ENCODE results near the gene VPS33A.

VPS33A gene

DNA sequence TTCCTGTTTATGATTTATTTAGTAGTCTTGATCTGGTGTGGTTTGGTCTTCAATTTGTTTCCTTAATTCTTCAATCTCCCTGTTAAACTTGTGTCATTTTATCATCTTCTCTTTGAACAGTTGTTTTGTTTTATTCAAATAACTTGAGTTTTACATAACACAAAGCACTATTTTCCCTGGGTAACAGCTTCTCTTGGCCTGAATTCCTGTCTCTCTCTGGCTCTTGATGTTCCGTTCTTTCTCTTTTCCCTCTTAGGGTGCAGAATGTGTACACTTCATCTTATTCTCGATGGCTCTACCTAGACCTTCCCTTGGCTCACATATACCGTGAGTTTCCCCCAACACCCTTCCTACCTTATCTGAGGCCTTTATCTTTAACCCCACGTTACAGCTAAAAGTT, 36.8 kb upstream of the VPS33A start:
- H3K9ac ChIP-seq (ENCODE audit: low read length), result no peak overlapping the region
- H2AFZ ChIP-seq (ENCODE audit: low read depth, low read length), result no peak overlapping the region
- H3K4me3 ChIP-seq (ENCODE audit: low read length), result no peak overlapping the region
- TF ChIP-seq EZH2phosphoT487 (IDR thresholded peaks at IDR 0.05; ENCODE audit: low read depth) (no peak), CTCF (IDR thresholded peaks at IDR 0.05; ENCODE audit: low read depth, low read length) (no peak)
- no peak overlapping the region for H3K4me2 ChIP-seq (ENCODE audit: low read length)
- H4K20me1 ChIP-seq (ENCODE audit: insufficient read depth, low read length), result no peaks in the 10 kb centered on the region
- H3K4me1 ChIP-seq (ENCODE audit: low read length), result no peaks in the 10 kb centered on the region
- no peaks in the 10 kb centered on the region for H3K79me2 ChIP-seq (ENCODE audit: low read length)
- H3K36me3 ChIP-seq (replicated peaks; ENCODE audit: low read depth, low read length), result peaks cover 7% of the 10 kb centered on the region
- H3K27me3 ChIP-seq (ENCODE audit: low read depth, low read length), result no peaks in the 10 kb centered on the region
- H3K9me3 ChIP-seq (ENCODE audit: insufficient read depth, low read length), result no peaks in the 10 kb centered on the region
- H3K27ac ChIP-seq (ENCODE audit: low read length), result no peak overlapping the region

- TF ChIP-seq CTCF (IDR thresholded peaks at IDR 0.05; ENCODE audit: low read depth, low read length), result no peak
- no peak overlapping the region for H3K4me3 ChIP-seq (ENCODE audit: low read length)
- H2AFZ ChIP-seq (ENCODE audit: low read depth, low read length), result no peak overlapping the region
- H3K9ac ChIP-seq (ENCODE audit: low read length), result no peak overlapping the region
- H3K4me1 ChIP-seq (ENCODE audit: low read length), result peaks cover under 1% of the 10 kb centered on the region
- H3K27me3 ChIP-seq (ENCODE audit: low read depth, low read length), result no peaks in the 10 kb centered on the region
- H4K20me1 ChIP-seq (ENCODE audit: insufficient read depth, low read length), result no peaks in the 10 kb centered on the region
- H3K27ac ChIP-seq (ENCODE audit: low read length), result no peak overlapping the region
- H3K79me2 ChIP-seq (ENCODE audit: low read length), result no peaks in the 10 kb centered on the region
- no peaks in the 10 kb centered on the region for H3K36me3 ChIP-seq (replicated peaks; ENCODE audit: low read depth, low read length)
- no peak overlapping the region for H3K4me2 ChIP-seq (ENCODE audit: low read length)
- H3K9me3 ChIP-seq (ENCODE audit: insufficient read depth, low read length), result no peaks in the 10 kb centered on the region
Measured at GRCh38 chr12:122298071-122298748, 31.9 kb upstream of the VPS33A start.

- Histone ChIP-seq H3K4me1 (ENCODE audit: low read length) (peaks cover 4% of the 10 kb centered on the region), H3K4me3 (ENCODE audit: low read length) (no peak overlapping the region), H3K27me3 (ENCODE audit: low read depth, low read length) (no peaks in the 10 kb centered on the region), H3K9ac (ENCODE audit: low read length) (no peak overlapping the region), H2AFZ (ENCODE audit: low read depth, low read length) (no peak overlapping the region), H3K36me3 (replicated peaks; ENCODE audit: low read depth, low read length) (no peaks in the 10 kb centered on the region), H4K20me1 (ENCODE audit: insufficient read depth, low read length) (no peaks in the 10 kb centered on the region), H3K9me3 (ENCODE audit: insufficient read depth, low read length) (no peaks in the 10 kb centered on the region), H3K79me2 (ENCODE audit: low read length) (no peaks in the 10 kb centered on the region), H3K4me2 (ENCODE audit: low read length) (no peak overlapping the region), H3K27ac (ENCODE audit: low read length) (no peak overlapping the region)
- TF ChIP-seq CTCF (IDR thresholded peaks at IDR 0.05; ENCODE audit: low read depth, low read length) (no peak), EZH2phosphoT487 (IDR thresholded peaks at IDR 0.05; ENCODE audit: low read depth) (no peak)
Measured at GRCh38 chr12:122297494-122297893, 31.2 kb upstream of the VPS33A start.

DNA sequence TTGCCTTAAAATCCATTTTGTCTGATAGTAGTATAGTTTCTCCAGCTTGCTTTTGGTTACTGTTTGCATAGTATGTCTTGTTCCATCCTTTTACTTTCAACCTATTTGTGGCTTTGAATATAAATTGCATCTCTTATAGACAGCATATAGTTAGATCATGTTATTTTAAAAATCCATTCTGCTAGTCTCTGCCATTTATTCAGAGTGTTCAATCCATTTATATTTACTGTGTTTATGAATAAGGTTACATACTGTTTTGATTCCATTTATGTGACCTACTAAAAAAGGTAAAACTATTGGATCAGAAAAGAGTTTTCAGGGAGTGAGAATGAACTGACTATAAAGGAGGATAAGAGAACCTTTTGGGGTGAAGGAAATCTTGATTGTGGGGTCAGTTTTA, 29.6 kb upstream of the VPS33A start:
- H3K4me1 ChIP-seq (ENCODE audit: low read length), result peaks cover 4% of the 10 kb centered on the region
- no peaks in the 10 kb centered on the region for H3K36me3 ChIP-seq (replicated peaks; ENCODE audit: low read depth, low read length)
- H4K20me1 ChIP-seq (ENCODE audit: insufficient read depth, low read length), result no peaks in the 10 kb centered on the region
- H3K79me2 ChIP-seq (ENCODE audit: low read length), result no peaks in the 10 kb centered on the region
- H3K4me3 ChIP-seq (ENCODE audit: low read length), result no peak overlapping the region
- no peaks in the 10 kb centered on the region for H3K27me3 ChIP-seq (ENCODE audit: low read depth, low read length)
- H3K9me3 ChIP-seq (ENCODE audit: insufficient read depth, low read length), result no peaks in the 10 kb centered on the region
- H3K9ac ChIP-seq (ENCODE audit: low read length), result no peak overlapping the region
- H2AFZ ChIP-seq (ENCODE audit: low read depth, low read length), result no peak overlapping the region
- no peak overlapping the region for H3K27ac ChIP-seq (ENCODE audit: low read length)
- no peak overlapping the region for H3K4me2 ChIP-seq (ENCODE audit: low read length)
- TF ChIP-seq CTCF (IDR thresholded peaks at IDR 0.05; ENCODE audit: low read depth, low read length) (no peak), EZH2phosphoT487 (IDR thresholded peaks at IDR 0.05; ENCODE audit: low read depth) (no peak)
